A549 (cell line): ENCODE measurements around the gene SLC35A3. TPM values are rescaled to one million over a fixed set of nuclear protein-coding genes. Genes with fewer than 3 reads are reported as not detected.

Experiments
- ATAC-seq, 2 experiments: fragments of 200-7000 bp in 1 of 2; fragments of >200 bp in 1 of 2; cut with Nextera tagmentation in 1 of 2; cut with Tn5 transposase in 1 of 2; 3 replicates each; pipeline versions ENCODE4 v1.8.0 to v1.9.1; 2018 to 2020; ENCODE audit warnings: mild to moderate bottlenecking in 1 of 2, moderate library complexity in 1 of 2
- CTCF ChIA-PET: fragments of 300-600 bp; sonication (Branson Sonifier 250); formaldehyde crosslinking; extraction: SDS; loops from one replicate; lab custom pipeline; 2021; ENCODE audit warnings: antibody characterized with exemption, inconsistent platforms; lab: Yijun Ruan, JAX
- POLR2A ChIA-PET: fragments of 350-600 bp; formaldehyde crosslinking; extraction: SDS; loops from one replicate; lab custom pipeline; 2021; ENCODE audit warnings: antibody characterized with exemption, inconsistent platforms; lab: Yijun Ruan, JAX
- DNase-seq, 2 experiments: peaks; one replicate each; pipeline versions ENCODE4 v3.0.0 to v3.0.0-alpha.2; 2011 to 2016; ENCODE audit warnings: low read depth in 1 of 2, low spot score in 1 of 2
- FAIRE-seq: peaks from 2 replicates; lab custom pipeline; 2011; peaks lifted over from hg19 to GRCh38; lab: Jason Lieb, UNC
- H3K27ac ChIP-seq, 2 experiments: fragments of >200 bp; sonication (Bioruptor Twin); formaldehyde crosslinking; 3 replicates each; pipeline ENCODE4 v1.5.1; 2016 to 2017
- H3K4me1 ChIP-seq: fragments of >200 bp; sonication (Bioruptor Twin); formaldehyde crosslinking; 3 replicates; pipeline ENCODE4 v1.6.1; 2016
- H3K4me2 ChIP-seq: fragments of >200 bp; sonication (Bioruptor Twin); formaldehyde crosslinking; 3 replicates; pipeline ENCODE4 v1.6.1; 2016
- H3K4me3 ChIP-seq: fragments of >200 bp; sonication (Bioruptor Twin); formaldehyde crosslinking; 3 replicates; pipeline ENCODE4 v1.5.1; 2016
- H3K9me3 ChIP-seq: fragments of >200 bp; sonication (Bioruptor Twin); formaldehyde crosslinking; 3 replicates; pipeline ENCODE4 v1.6.1; 2016
- BHLHE40 ChIP-seq: IDR thresholded peaks from 2 replicates; pipeline ENCODE4 v1.6.1; 2012; ENCODE audit warnings: low read depth, low read length, inconsistent platforms
- CBX2 ChIP-seq: fragments of 200-600 bp; sonication (generic); IDR thresholded peaks from 2 replicates; pipeline ENCODE4 v1.6.1; 2016; ENCODE audit warnings: low read depth, mild to moderate bottlenecking, borderline replicate concordance
- CBX8 ChIP-seq: fragments of 200-600 bp; sonication (generic); IDR thresholded peaks from 2 replicates; pipeline ENCODE4 v1.6.1; 2016
- CEBPB ChIP-seq, 2 experiments: fragments of >200 bp in 1 of 2; sonication (Bioruptor Twin) in 1 of 2; formaldehyde crosslinking in 1 of 2; IDR thresholded peaks; 2 replicates each; pipeline ENCODE4 v1.6.1; 2012 to 2016
- CHD4 ChIP-seq: fragments of 200-600 bp; sonication (generic); IDR thresholded peaks from 2 replicates; pipeline ENCODE4 v1.6.1; 2016; ENCODE audit warnings: antibody characterized with exemption, mild to moderate bottlenecking, borderline replicate concordance
- E2F6 ChIP-seq: IDR thresholded peaks from 2 replicates; pipeline ENCODE4 v1.6.1; 2012; ENCODE audit warnings: low read depth, borderline replicate concordance
- EHF ChIP-seq: fragments of 250-450 bp; sonication (Bioruptor Pico); IDR thresholded peaks from 2 replicates; pipeline ENCODE4 v1.5.0; 2020; ENCODE audit warnings: mild to moderate bottlenecking
- EHMT2 ChIP-seq: fragments of 200-600 bp; sonication (generic); IDR thresholded peaks from 2 replicates; pipeline ENCODE4 v1.6.1; 2016; ENCODE audit warnings: antibody characterized with exemption, low read depth, mild to moderate bottlenecking, moderate library complexity
- ELK1 ChIP-seq: fragments of 150-350 bp; IDR thresholded peaks from 2 replicates; pipeline ENCODE4 v1.6.1; 2014; ENCODE audit warnings: low read depth, mild to moderate bottlenecking, low read length
- EP300 ChIP-seq, 2 experiments: fragments of >200 bp; sonication (Bioruptor Twin); formaldehyde crosslinking; IDR thresholded peaks; 2 replicates in 1 of 2; 3 replicates in 1 of 2; pipeline ENCODE4 v1.6.1; 2016 to 2017
- FOXS1 ChIP-seq: fragments of 250-450 bp; sonication (Bioruptor Pico); IDR thresholded peaks from 2 replicates; pipeline ENCODE4 v1.5.0; 2020; ENCODE audit warnings: mild to moderate bottlenecking, moderate library complexity
- GATA3 ChIP-seq: IDR thresholded peaks from 2 replicates; pipeline ENCODE4 v1.6.1; 2012; ENCODE audit warnings: borderline replicate concordance
- HEYL ChIP-seq: fragments of 250-450 bp; sonication (Bioruptor Pico); IDR thresholded peaks from 2 replicates; pipeline ENCODE4 v1.8.0; 2021; ENCODE audit warnings: mild to moderate bottlenecking, moderate library complexity
- JUN ChIP-seq, 2 experiments: fragments of >200 bp; sonication (Bioruptor Twin); formaldehyde crosslinking; IDR thresholded peaks; 2 replicates in 1 of 2; 3 replicates in 1 of 2; pipeline ENCODE4 v1.6.1; 2016 to 2017
- JUNB ChIP-seq: fragments of >200 bp; sonication (Bioruptor Twin); formaldehyde crosslinking; IDR thresholded peaks from 2 replicates; pipeline ENCODE4 v1.6.1; 2016
- MAFK ChIP-seq: fragments of 450-650 bp; IDR thresholded peaks from 2 replicates; pipeline ENCODE4 v1.6.1; 2014; ENCODE audit not compliant: partially characterized antibody
- MYC ChIP-seq: IDR thresholded peaks from 2 replicates; pipeline ENCODE4 v1.6.1; 2012; ENCODE audit warnings: mild to moderate bottlenecking, inconsistent platforms, low read length, improper control_type of control experiment, borderline replicate concordance
- NFE2L2 ChIP-seq: fragments of 150-350 bp; conservative IDR thresholded peaks from 2 replicates; pipeline ENCODE4 v1.6.1; 2014; ENCODE audit warnings: low read length
- NR3C1 ChIP-seq: fragments of >200 bp; sonication (Bioruptor Twin); formaldehyde crosslinking; IDR thresholded peaks from 3 replicates; pipeline ENCODE4 v1.6.1; 2017
- PHF8 ChIP-seq: fragments of 200-600 bp; sonication (generic); IDR thresholded peaks from 2 replicates; pipeline ENCODE4 v1.6.1; 2016; ENCODE audit warnings: low read depth, mild to moderate bottlenecking, antibody characterized with exemption, moderate library complexity, borderline replicate concordance
- POLR2A ChIP-seq: IDR thresholded peaks from 2 replicates; pipeline ENCODE4 v1.6.1; 2012; ENCODE audit warnings: mild to moderate bottlenecking, low read length
- RCOR1 ChIP-seq: fragments of 150-350 bp; IDR thresholded peaks from 2 replicates; pipeline ENCODE4 v1.6.1; 2014; ENCODE audit warnings: antibody characterized with exemption, low read length, low read depth
- RNF2 ChIP-seq: fragments of 200-600 bp; sonication (generic); IDR thresholded peaks from 2 replicates; pipeline ENCODE4 v1.6.1; 2016; ENCODE audit warnings: low read depth, mild to moderate bottlenecking, antibody characterized with exemption, moderate library complexity, borderline replicate concordance
- SMC3 ChIP-seq: fragments of >200 bp; sonication (Bioruptor Twin); formaldehyde crosslinking; IDR thresholded peaks from 3 replicates; pipeline ENCODE4 v1.6.1; 2018; ENCODE audit warnings: inconsistent platforms
- SREBF2 ChIP-seq: fragments of 450-650 bp; IDR thresholded peaks from 2 replicates; pipeline ENCODE4 v1.6.1; 2014; ENCODE audit warnings: mild to moderate bottlenecking, moderate library complexity
- ZNF302 ChIP-seq: fragments of 250-450 bp; sonication (Bioruptor Pico); IDR thresholded peaks from 2 replicates; pipeline ENCODE4 v1.9.0; 2021; ENCODE audit warnings: inconsistent platforms, mild to moderate bottlenecking, moderate library complexity
- ZSCAN20 ChIP-seq: fragments of 250-450 bp; sonication (Bioruptor Pico); IDR thresholded peaks from 2 replicates; pipeline ENCODE4 v1.8.0; 2022; ENCODE audit warnings: mild to moderate bottlenecking, moderate library complexity
- WGBS: methylation state at CpG from one replicate; pipeline ENCODE4 v1.1.6; 2017; ENCODE audit errors: missing lambda C conversion rate; 5-methylcytosine and 5-hydroxymethylcytosine counted together
- polyA plus RNA-seq, 4 experiments: library from polyadenylated mRNA; depleted of rRNA in 3 of 4; stranded (reverse); fragments of >200 nt; fragmentation: RNase III in 1 of 4; extraction: RNeasy Plus Mini Kit Qiagen cat#74134 plus additional on column Dnase treatment in 1 of 4; gene quantifications; 2 replicates in 3 of 4; 3 replicates in 1 of 4; pipeline ENCODE4 v1.2.3, GENCODE V29; 2011 to 2017
- TF ChIP-seq, protein P1 (sequence below): fragments of 250-450 bp; sonication (Bioruptor Pico); IDR thresholded peaks from 2 replicates; pipeline ENCODE4 v1.5.0; 2021; ENCODE audit warnings: mild to moderate bottlenecking, moderate library complexity, borderline replicate concordance
- TF ChIP-seq, protein P2 (sequence below): IDR thresholded peaks from 2 replicates; pipeline ENCODE4 v1.6.1; 2012
- TF ChIP-seq, protein P3 (sequence below): fragments of >200 bp; sonication (Bioruptor Twin); formaldehyde crosslinking; IDR thresholded peaks from 3 replicates; pipeline ENCODE4 v1.5.1; 2016
- TF ChIP-seq, protein P4 (sequence below): IDR thresholded peaks from 2 replicates; pipeline ENCODE4 v1.6.1; 2012
- TF ChIP-seq, protein P5 (sequence below): fragments of 250-450 bp; sonication (Bioruptor Pico); IDR thresholded peaks from 2 replicates; pipeline ENCODE4 v1.5.0; 2020; ENCODE audit warnings: low read depth, mild to moderate bottlenecking, moderate library complexity

Gene SLC35A3
- polyA plus RNA-seq, 2 of the 4 experiments (the other 2 are of a cell fraction), result 9.6 to 15.1 TPM

DNA sequence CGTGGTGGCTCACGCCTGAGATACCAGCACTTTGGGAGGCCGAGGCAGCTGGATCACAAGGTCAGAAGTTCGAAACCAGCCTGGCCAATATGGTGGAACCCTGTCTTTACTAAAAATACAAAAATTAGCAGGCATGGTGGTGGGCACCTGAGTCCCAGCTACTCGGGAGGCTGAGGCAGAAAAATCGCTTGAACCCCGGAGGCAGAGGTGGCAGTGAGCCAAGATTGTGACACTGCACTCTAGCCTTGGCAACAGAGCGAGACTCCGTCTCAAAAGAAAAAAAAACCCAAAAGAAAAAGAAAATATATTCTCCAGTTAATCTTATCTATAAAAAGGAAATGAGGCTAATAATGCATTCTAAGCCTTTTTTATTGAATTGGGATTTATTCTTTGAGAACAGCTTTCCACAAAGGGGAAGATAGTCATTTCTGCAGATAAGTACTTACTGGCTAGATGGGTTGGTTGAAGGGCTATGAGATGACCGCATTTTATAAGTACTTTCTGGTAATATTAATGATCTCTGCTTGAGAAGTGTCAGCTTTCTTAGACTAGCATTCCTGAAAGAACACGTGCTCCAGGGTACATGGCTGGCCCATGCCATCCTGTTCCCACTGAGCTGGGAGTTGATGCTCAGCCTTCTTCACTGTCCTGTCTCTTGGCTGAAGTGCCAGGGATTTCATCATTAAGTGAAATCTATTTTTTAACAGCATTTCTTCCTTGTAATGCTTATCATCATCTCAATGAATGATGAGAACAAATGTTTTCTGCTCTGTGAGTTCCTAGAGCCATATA lies 105.0 kb downstream of the SLC35A3 start:
- no peak for ATAC-seq
- POLR2A ChIA-PET, result no interaction called here
- no peak overlapping the region for H3K4me3 ChIP-seq
- H3K9me3 ChIP-seq, result no peaks in the 10 kb centered on the region
- 93% methylated on average over 11 of the region's 11 CpGs for WGBS
- FAIRE-seq, result no peak
- DNase-seq, result no peak
- no peak overlapping the region for H3K27ac ChIP-seq
- H3K4me1 ChIP-seq, result no peaks in the 10 kb centered on the region
- TF ChIP-seq E2F6, result no peak
- no peak for TF ChIP-seq ZSCAN20 (CRISPR knock-in tag)
- TF ChIP-seq RCOR1, result no peak
- TF ChIP-seq, protein P1, sequence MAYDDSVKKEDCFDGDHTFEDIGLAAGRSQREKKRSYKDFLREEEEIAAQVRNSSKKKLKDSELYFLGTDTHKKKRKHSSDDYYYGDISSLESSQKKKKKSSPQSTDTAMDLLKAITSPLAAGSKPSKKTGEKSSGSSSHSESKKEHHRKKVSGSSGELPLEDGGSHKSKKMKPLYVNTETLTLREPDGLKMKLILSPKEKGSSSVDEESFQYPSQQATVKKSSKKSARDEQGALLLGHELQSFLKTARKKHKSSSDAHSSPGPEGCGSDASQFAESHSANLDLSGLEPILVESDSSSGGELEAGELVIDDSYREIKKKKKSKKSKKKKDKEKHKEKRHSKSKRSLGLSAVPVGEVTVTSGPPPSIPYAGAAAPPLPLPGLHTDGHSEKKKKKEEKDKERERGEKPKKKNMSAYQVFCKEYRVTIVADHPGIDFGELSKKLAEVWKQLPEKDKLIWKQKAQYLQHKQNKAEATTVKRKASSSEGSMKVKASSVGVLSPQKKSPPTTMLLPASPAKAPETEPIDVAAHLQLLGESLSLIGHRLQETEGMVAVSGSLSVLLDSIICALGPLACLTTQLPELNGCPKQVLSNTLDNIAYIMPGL (CRISPR knock-in tag), result no peak
- TF ChIP-seq NR3C1, result no peak
- no peak for TF ChIP-seq JUN (IDR thresholded peaks at IDR 0.05)
- no peak for TF ChIP-seq MAFK
- TF ChIP-seq NFE2L2, result no peak
- TF ChIP-seq, protein P2, sequence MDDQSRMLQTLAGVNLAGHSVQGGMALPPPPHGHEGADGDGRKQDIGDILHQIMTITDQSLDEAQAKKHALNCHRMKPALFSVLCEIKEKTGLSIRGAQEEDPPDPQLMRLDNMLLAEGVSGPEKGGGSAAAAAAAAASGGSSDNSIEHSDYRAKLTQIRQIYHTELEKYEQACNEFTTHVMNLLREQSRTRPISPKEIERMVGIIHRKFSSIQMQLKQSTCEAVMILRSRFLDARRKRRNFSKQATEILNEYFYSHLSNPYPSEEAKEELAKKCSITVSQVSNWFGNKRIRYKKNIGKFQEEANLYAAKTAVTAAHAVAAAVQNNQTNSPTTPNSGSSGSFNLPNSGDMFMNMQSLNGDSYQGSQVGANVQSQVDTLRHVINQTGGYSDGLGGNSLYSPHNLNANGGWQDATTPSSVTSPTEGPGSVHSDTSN, result no peak
- TF ChIP-seq CEBPB (IDR thresholded peaks at IDR 0.05), result no peak
- no peak for TF ChIP-seq EHF (CRISPR knock-in tag)
- TF ChIP-seq MYC, result no peak
- TF ChIP-seq BHLHE40, result no peak
- TF ChIP-seq EHMT2, result no peak
- no peak for TF ChIP-seq JUNB
- no peak for TF ChIP-seq ELK1
- no peak for TF ChIP-seq CBX2
- no peak for TF ChIP-seq SREBF2
- TF ChIP-seq, all 56 proteins: peak for 0
- CTCF ChIA-PET, result no interaction called here
- no peak overlapping the region for H3K4me2 ChIP-seq

DNA sequence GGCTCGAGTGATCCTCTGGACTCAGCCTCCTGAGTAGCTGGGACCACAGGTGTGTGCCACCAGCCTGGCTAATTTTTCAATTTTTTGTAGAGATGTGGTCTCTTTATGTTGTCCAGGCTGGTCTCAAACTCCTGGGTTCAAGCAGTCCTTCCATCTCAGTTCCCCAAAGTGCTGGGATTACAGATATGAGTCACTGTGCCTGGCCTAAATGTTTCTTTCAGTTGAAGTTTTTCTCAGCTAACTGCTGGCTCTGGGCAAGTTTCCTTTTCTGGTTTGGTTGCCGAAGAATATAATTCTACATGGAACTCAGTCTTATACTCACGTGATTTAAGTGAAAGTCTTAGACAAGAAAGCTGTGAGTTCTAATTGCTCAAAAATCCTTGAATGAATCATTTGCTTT lies 106.0 kb downstream of the SLC35A3 start:
- no peak for ATAC-seq
- DNase-seq, result no peak
- Histone ChIP-seq H3K9me3 (no peaks in the 10 kb centered on the region), H3K4me2 (no peak overlapping the region), H3K27ac (no peak overlapping the region), H3K4me1 (no peaks in the 10 kb centered on the region), H3K4me3 (no peak overlapping the region)
- ChIA-PET CTCF (no interaction called here), POLR2A (no interaction called here)
- FAIRE-seq, result no peak
- 95% methylated on average over 3 of the region's 3 CpGs for WGBS
- no peak for TF ChIP-seq POLR2A
- no peak for TF ChIP-seq CHD4
- no peak for TF ChIP-seq EP300 (IDR thresholded peaks at IDR 0.05)
- TF ChIP-seq GATA3, result no peak
- TF ChIP-seq FOXS1 (CRISPR knock-in tag), result no peak
- TF ChIP-seq EHMT2, result no peak
- TF ChIP-seq SMC3, result no peak
- TF ChIP-seq PHF8, result no peak
- TF ChIP-seq, protein P3, sequence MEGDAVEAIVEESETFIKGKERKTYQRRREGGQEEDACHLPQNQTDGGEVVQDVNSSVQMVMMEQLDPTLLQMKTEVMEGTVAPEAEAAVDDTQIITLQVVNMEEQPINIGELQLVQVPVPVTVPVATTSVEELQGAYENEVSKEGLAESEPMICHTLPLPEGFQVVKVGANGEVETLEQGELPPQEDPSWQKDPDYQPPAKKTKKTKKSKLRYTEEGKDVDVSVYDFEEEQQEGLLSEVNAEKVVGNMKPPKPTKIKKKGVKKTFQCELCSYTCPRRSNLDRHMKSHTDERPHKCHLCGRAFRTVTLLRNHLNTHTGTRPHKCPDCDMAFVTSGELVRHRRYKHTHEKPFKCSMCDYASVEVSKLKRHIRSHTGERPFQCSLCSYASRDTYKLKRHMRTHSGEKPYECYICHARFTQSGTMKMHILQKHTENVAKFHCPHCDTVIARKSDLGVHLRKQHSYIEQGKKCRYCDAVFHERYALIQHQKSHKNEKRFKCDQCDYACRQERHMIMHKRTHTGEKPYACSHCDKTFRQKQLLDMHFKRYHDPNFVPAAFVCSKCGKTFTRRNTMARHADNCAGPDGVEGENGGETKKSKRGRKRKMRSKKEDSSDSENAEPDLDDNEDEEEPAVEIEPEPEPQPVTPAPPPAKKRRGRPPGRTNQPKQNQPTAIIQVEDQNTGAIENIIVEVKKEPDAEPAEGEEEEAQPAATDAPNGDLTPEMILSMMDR, result no peak
- TF ChIP-seq, protein P4, sequence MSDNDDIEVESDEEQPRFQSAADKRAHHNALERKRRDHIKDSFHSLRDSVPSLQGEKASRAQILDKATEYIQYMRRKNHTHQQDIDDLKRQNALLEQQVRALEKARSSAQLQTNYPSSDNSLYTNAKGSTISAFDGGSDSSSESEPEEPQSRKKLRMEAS, result no peak
- TF ChIP-seq NR3C1, result no peak
- no peak for TF ChIP-seq ZNF302 (CRISPR knock-in tag)
- TF ChIP-seq EHF (CRISPR knock-in tag), result no peak
- no peak for TF ChIP-seq JUN (IDR thresholded peaks at IDR 0.05)
- no peak for TF ChIP-seq RNF2
- TF ChIP-seq CBX8, result no peak
- TF ChIP-seq SREBF2, result no peak
- TF ChIP-seq, protein P5, sequence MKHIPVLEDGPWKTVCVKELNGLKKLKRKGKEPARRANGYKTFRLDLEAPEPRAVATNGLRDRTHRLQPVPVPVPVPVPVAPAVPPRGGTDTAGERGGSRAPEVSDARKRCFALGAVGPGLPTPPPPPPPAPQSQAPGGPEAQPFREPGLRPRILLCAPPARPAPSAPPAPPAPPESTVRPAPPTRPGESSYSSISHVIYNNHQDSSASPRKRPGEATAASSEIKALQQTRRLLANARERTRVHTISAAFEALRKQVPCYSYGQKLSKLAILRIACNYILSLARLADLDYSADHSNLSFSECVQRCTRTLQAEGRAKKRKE (CRISPR knock-in tag), result no peak
- no peak for TF ChIP-seq HEYL (CRISPR knock-in tag)
